C4-2B (cell line): Measurements from ENCODE around the gene COX7A2.

Experiments used
- ZFX ChIP-seq: fragments of 450-650 bp; IDR thresholded peaks from 2 replicates; pipeline ENCODE4 v1.6.1; 2017
- TF ChIP-seq, protein P1 (sequence below): fragments of 450-650 bp; conservative IDR thresholded peaks from 2 replicates; pipeline ENCODE4 v1.5.1; 2017; ENCODE audit warnings: mild to moderate bottlenecking

DNA sequence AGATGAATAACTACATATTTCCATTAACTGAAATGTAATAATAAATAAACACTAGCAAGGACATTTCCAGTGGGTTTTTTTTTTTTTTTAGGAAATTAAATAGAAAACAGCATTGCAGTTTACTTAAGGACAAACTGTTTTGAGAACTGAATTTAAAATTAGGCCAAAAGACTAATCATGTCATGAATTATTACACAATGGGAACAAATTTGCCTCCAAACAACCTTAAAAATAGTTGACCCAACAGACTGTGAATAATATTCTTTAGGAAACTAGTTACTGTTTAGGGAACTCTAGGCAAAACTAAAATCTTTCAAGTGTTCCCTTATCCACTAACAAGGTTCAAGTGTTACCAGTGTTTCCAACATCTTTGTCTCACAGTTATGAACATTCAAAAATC, 21.3 kb downstream of the COX7A2 start:
- TF ChIP-seq, protein P1, sequence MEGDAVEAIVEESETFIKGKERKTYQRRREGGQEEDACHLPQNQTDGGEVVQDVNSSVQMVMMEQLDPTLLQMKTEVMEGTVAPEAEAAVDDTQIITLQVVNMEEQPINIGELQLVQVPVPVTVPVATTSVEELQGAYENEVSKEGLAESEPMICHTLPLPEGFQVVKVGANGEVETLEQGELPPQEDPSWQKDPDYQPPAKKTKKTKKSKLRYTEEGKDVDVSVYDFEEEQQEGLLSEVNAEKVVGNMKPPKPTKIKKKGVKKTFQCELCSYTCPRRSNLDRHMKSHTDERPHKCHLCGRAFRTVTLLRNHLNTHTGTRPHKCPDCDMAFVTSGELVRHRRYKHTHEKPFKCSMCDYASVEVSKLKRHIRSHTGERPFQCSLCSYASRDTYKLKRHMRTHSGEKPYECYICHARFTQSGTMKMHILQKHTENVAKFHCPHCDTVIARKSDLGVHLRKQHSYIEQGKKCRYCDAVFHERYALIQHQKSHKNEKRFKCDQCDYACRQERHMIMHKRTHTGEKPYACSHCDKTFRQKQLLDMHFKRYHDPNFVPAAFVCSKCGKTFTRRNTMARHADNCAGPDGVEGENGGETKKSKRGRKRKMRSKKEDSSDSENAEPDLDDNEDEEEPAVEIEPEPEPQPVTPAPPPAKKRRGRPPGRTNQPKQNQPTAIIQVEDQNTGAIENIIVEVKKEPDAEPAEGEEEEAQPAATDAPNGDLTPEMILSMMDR = no peak
- no peak for TF ChIP-seq ZFX
